Neural progenitor cell (in vitro differentiated cells): ENCODE measurements around the gene CRY1.

Source experiments
- CTCF ChIP-seq: fragments of 200-600 bp; sonication (generic); IDR thresholded peaks from 2 replicates; pipeline ENCODE4 v1.5.1; 2017; ENCODE audit warnings: antibody characterized with exemption, mild to moderate bottlenecking
- EZH2phosphoT487 ChIP-seq: fragments of 200-600 bp; sonication (generic); IDR thresholded peaks from 2 replicates; pipeline ENCODE4 v1.6.1; 2017; ENCODE audit warnings: antibody characterized with exemption

- TF ChIP-seq CTCF (no peak), EZH2phosphoT487 (no peak)
These were observed 18.0 kb upstream of the CRY1 start for GRCh38 chr12:107111314-107111713.
